ENCODE data around the gene FKBP15.

DNA sequence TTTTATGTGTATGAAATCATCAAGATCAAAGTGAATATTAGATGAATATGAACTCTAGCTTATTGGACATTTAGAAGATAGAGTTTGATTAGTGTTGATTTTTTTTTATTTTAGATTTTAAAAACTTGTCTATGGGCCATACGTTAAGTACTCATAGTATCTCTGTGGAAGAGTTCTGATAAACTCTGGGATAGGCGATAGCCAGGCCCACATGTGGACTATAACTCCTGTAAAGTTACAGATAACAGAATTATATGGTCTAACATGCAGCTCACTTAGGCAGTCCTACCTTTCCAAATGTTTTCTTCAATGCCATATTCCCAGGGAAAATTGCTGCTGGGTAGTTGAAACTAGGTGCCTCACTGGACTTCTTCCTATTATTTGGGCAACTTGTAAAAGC is 10.6 kb upstream of the FKBP15 start:
- TF ChIP-seq SMC3 (IDR thresholded peaks at IDR 0.05; ENCODE audit: low read depth, low read length) (no peak), POLR2A (IDR thresholded peaks at IDR 0.05; ENCODE audit: low read depth, low read length) (no peak), BHLHE40 (IDR thresholded peaks at IDR 0.05; ENCODE audit: low read depth, low read length) (no peak), FOS (IDR thresholded peaks at IDR 0.05; ENCODE audit: low read depth, low read length) (no peak)
- TF ChIP-seq, protein P1, sequence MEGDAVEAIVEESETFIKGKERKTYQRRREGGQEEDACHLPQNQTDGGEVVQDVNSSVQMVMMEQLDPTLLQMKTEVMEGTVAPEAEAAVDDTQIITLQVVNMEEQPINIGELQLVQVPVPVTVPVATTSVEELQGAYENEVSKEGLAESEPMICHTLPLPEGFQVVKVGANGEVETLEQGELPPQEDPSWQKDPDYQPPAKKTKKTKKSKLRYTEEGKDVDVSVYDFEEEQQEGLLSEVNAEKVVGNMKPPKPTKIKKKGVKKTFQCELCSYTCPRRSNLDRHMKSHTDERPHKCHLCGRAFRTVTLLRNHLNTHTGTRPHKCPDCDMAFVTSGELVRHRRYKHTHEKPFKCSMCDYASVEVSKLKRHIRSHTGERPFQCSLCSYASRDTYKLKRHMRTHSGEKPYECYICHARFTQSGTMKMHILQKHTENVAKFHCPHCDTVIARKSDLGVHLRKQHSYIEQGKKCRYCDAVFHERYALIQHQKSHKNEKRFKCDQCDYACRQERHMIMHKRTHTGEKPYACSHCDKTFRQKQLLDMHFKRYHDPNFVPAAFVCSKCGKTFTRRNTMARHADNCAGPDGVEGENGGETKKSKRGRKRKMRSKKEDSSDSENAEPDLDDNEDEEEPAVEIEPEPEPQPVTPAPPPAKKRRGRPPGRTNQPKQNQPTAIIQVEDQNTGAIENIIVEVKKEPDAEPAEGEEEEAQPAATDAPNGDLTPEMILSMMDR (conservative IDR thresholded peaks at IDR 0.05; ENCODE audit: low read depth, low read length), result no peak

All from IMR-90 (cell line).